SH-SY5Y (cell line): ENCODE data around the gene CHMP4A.

Experiments
- GATA2 ChIP-seq: IDR thresholded peaks from 2 replicates; pipeline ENCODE4 v1.6.1; 2011; ENCODE audit warnings: mild to moderate bottlenecking, low read depth, low read length
- GATA3 ChIP-seq: IDR thresholded peaks from 2 replicates; pipeline ENCODE4 v1.6.1; 2011; ENCODE audit warnings: low read depth, mild to moderate bottlenecking, low read length, moderate library complexity

DNA sequence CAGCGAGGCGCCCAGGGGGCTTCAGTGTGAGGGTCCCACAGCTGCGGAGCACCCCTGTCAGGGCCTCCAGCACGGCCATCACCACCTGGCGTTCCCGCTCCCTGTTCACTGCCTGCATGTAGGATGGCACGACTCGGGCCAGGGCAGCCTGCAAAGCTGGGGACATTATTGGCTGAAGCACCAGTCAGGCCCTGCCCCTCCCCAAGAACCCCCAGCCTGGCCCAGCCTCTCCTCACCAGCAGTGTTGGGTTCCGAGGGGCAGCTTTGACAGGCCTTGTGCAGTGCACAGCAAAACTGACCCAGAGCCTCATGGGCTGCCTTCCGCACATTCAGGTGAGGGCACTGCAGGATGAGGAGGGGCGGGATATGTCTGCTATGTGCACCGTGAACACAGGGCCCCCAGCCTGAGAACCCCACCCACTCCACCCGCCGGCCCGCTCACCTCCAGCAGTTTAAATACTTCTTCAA lies 30.2 kb downstream of the CHMP4A start:
- TF ChIP-seq GATA2: no peak
- no peak for TF ChIP-seq GATA3
